Caki2 (cell line): ENCODE data around the gene BTNL3. TPM values are rescaled to one million over a fixed set of nuclear protein-coding genes. Genes with fewer than 3 reads are reported as not detected.

ENCODE experiments used
- DNase-seq: peaks from one replicate; pipeline ENCODE4 v3.0.0-alpha.2; 2015; ENCODE audit warnings: low read depth
- in situ Hi-C: cut with HindIII; loops from 2 replicates; pipeline ENCODE4 v1.10.0; 2016; ENCODE audit warnings: low sequenced_read_pairs, low pct_unique_long_range_greater_than_20kb, mixed read lengths
- total RNA-seq: library from RNA; depleted of rRNA; stranded (reverse); fragments of >200 nt; shearing (Covaris generic); gene quantifications from 2 replicates; pipeline ENCODE4 v1.2.3, GENCODE V29; 2014; ENCODE audit warnings: low replicate concordance; rRNA removed

BTNL3 gene
- not detected in 2 replicates for total RNA-seq

GRCh38 chr5:180988592-180988991 is at the start of gene BTNL3:
Gene BTNL3 (plus strand): TSS chr5:180988846. CDS start chr5:180989029, 183 bp downstream.
- in situ Hi-C loops, result no loop called here
- DNase-seq, result no peak

- no peak for DNase-seq
- in situ Hi-C loops, result no loop called here
These were observed 38.2 kb upstream of the BTNL3 start for GRCh38 chr5:180950291-180950949.

GRCh38 chr5:180959661-180960060 is 29.0 kb upstream of the BTNL3 start:
- no peak for DNase-seq
- in situ Hi-C loops, result no loop called here

- no peak for DNase-seq
- in situ Hi-C loops, result no loop called here
These were observed 28.4 kb upstream of the BTNL3 start for GRCh38 chr5:180960209-180960608.

- in situ Hi-C loops, result no loop called here
- DNase-seq, result no peak
These were observed 19.2 kb upstream of the BTNL3 start for GRCh38 chr5:180969406-180969805.

GRCh38 chr5:180970336-180970735 is 18.3 kb upstream of the BTNL3 start:
- no peak for DNase-seq
- in situ Hi-C loops, result no loop called here

- no peak for DNase-seq
- in situ Hi-C loops, result no loop called here
These were observed 17.8 kb upstream of the BTNL3 start for GRCh38 chr5:180970875-180971274.

GRCh38 chr5:180974612-180975315 is 13.9 kb upstream of the BTNL3 start:
- in situ Hi-C loops, result no loop called here
- no peak for DNase-seq

- in situ Hi-C loops, result no loop called here
- DNase-seq, result no peak
These were observed 13.3 kb upstream of the BTNL3 start for GRCh38 chr5:180975338-180975737.

GRCh38 chr5:180976518-180976917 is 12.1 kb upstream of the BTNL3 start:
- in situ Hi-C loops, result no loop called here
- no peak for DNase-seq

GRCh38 chr5:180977852-180978251 is 10.8 kb upstream of the BTNL3 start:
- no peak for DNase-seq
- in situ Hi-C loops, result no loop called here

- DNase-seq, result no peak
- in situ Hi-C loops, result no loop called here
These were observed 6.5 kb upstream of the BTNL3 start for GRCh38 chr5:180982008-180982741.

GRCh38 chr5:180988016-180988415 is 630 bp upstream of the BTNL3 start:
- DNase-seq, result no peak
- in situ Hi-C loops, result no loop called here

- no peak for DNase-seq
These were observed 1.6 kb downstream of the BTNL3 start for GRCh38 chr5:180990086-180990881.

GRCh38 chr5:180990882-180991242 is 2.2 kb downstream of the BTNL3 start:
- in situ Hi-C loops, result no loop called here
- DNase-seq, result no peak

More at GRCh38 chr5:180990086-180990881, 1.6 kb downstream of the BTNL3 start:
- in situ Hi-C loops, result no loop called here

- DNase-seq, result no peak
These were observed 13.3 kb downstream of the BTNL3 start for GRCh38 chr5:181001947-181002346.

GRCh38 chr5:181005791-181006190 is 17.1 kb downstream of the BTNL3 start:
- in situ Hi-C loops, result no loop called here
- DNase-seq, result no peak

More at GRCh38 chr5:181001947-181002346, 13.3 kb downstream of the BTNL3 start:
- in situ Hi-C loops, result no loop called here

GRCh38 chr5:181008136-181008535 is 19.5 kb downstream of the BTNL3 start:
- DNase-seq, result no peak
- in situ Hi-C loops, result no loop called here
